HCT116 (cell line): ENCODE data around the gene STAC.

Experiments
- EZH2 ChIP-seq: fragments of 200-600 bp; sonication (generic); IDR thresholded peaks from 2 replicates; pipeline ENCODE4 v1.6.1; 2017; ENCODE audit warnings: antibody characterized with exemption, mixed run types
- POLR2A ChIP-seq: IDR thresholded peaks from 2 replicates; pipeline ENCODE4 v1.7.0; 2011; ENCODE audit warnings: borderline replicate concordance; ENCODE audit not compliant: insufficient read depth, insufficient read length; ENCODE audit errors: extremely low read depth
- POLR2AphosphoS5 ChIP-seq: IDR thresholded peaks from 2 replicates; pipeline ENCODE4 v1.6.1; 2011; ENCODE audit warnings: mild to moderate bottlenecking, low read depth, low read length, moderate library complexity
- RAD21 ChIP-seq: IDR thresholded peaks from 2 replicates; pipeline ENCODE4 v1.6.1; 2012; ENCODE audit warnings: low read depth, mild to moderate bottlenecking
- SP1 ChIP-seq: IDR thresholded peaks from 2 replicates; pipeline ENCODE4 v1.6.1; 2012; ENCODE audit warnings: low read depth
- SRF ChIP-seq: IDR thresholded peaks from 2 replicates; pipeline ENCODE4 v1.6.1; 2012; ENCODE audit warnings: low read depth
- TCF7L2 ChIP-seq: IDR thresholded peaks from 2 replicates; pipeline ENCODE4 v1.7.0; 2011; ENCODE audit warnings: borderline replicate concordance, inconsistent platforms; ENCODE audit not compliant: insufficient read depth, insufficient read length; ENCODE audit errors: extremely low read depth
- YY1 ChIP-seq: IDR thresholded peaks from 2 replicates; pipeline ENCODE4 v1.6.1; 2011; ENCODE audit warnings: low read length, low read depth, moderate library complexity, mild to moderate bottlenecking; ENCODE audit not compliant: insufficient replicate concordance; ENCODE audit errors: extremely low read depth
- ZFX ChIP-seq: fragments of 450-650 bp; IDR thresholded peaks from 2 replicates; pipeline ENCODE4 v1.6.1; 2017
- ZNF274 ChIP-seq: fragments of 200-500 bp; sonication (Bioruptor generic); IDR thresholded peaks from 2 replicates; pipeline ENCODE4 v1.6.1; 2014; ENCODE audit warnings: mild to moderate bottlenecking, low read depth, low read length, inconsistent platforms
- TF ChIP-seq, protein P1 (sequence below), 3 experiments: fragments of 200-600 bp in 1 of 3; sonication (generic) in 1 of 3; IDR thresholded peaks in 2 of 3; conservative IDR thresholded peaks in 1 of 3; 2 replicates each; pipeline ENCODE4 v1.5.1; 2012 to 2017; ENCODE audit warnings: low read depth in 2 of 3, low read length in 2 of 3, antibody characterized with exemption in 1 of 3, borderline replicate concordance in 1 of 3, control low read depth in 1 of 3, mild to moderate bottlenecking in 1 of 3, mixed read lengths in 1 of 3, mixed run types in 1 of 3, moderate library complexity in 1 of 3; ENCODE audit not compliant: insufficient read depth in 1 of 3
- TF ChIP-seq, protein P2 (sequence below): IDR thresholded peaks from 2 replicates; pipeline ENCODE4 v1.6.1; 2012
- TF ChIP-seq, protein P3 (sequence below): IDR thresholded peaks from 2 replicates; pipeline ENCODE4 v1.6.1; 2012
- TF ChIP-seq, protein P4 (sequence below): IDR thresholded peaks from 2 replicates; pipeline ENCODE4 v1.6.1; 2012; ENCODE audit warnings: low read depth

DNA sequence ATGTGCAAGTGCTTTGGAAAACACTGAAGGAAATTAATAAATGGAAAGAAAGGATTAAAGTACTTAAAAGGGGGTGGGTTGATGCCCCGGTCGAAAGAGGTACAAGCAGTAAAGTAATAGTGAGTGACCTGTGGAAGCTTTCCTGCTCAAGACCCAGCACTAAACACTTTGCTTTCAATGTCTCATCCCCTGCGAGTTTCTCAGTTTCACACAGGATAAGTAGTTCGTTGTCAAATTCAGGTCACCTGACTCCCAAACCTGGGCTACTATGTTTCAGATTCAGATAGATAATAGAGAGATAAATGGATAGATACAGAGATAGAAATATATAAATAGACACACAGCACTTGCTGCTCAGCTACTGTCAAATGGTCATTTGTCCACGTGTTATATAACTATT is 19.6 kb downstream of the STAC start:
- TF ChIP-seq ZFX (no peak), POLR2A (no peak), POLR2AphosphoS5 (no peak), EZH2 (no peak), RAD21 (no peak), YY1 (no peak), SRF (no peak), TCF7L2 (no peak), SP1 (no peak), ZNF274 (no peak)
- TF ChIP-seq, protein P1, sequence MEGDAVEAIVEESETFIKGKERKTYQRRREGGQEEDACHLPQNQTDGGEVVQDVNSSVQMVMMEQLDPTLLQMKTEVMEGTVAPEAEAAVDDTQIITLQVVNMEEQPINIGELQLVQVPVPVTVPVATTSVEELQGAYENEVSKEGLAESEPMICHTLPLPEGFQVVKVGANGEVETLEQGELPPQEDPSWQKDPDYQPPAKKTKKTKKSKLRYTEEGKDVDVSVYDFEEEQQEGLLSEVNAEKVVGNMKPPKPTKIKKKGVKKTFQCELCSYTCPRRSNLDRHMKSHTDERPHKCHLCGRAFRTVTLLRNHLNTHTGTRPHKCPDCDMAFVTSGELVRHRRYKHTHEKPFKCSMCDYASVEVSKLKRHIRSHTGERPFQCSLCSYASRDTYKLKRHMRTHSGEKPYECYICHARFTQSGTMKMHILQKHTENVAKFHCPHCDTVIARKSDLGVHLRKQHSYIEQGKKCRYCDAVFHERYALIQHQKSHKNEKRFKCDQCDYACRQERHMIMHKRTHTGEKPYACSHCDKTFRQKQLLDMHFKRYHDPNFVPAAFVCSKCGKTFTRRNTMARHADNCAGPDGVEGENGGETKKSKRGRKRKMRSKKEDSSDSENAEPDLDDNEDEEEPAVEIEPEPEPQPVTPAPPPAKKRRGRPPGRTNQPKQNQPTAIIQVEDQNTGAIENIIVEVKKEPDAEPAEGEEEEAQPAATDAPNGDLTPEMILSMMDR (IDR thresholded peaks at IDR 0.05 in 2 of 3, conservative IDR thresholded peaks at IDR 0.05 in 1 of 3; ENCODE audit: borderline replicate concordance in 1 of 3, insufficient read depth in 1 of 3, low read depth in 2 of 3, low read length in 2 of 3) = no peak
- TF ChIP-seq, protein P2, sequence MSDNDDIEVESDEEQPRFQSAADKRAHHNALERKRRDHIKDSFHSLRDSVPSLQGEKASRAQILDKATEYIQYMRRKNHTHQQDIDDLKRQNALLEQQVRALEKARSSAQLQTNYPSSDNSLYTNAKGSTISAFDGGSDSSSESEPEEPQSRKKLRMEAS = no peak
- TF ChIP-seq, protein P3, sequence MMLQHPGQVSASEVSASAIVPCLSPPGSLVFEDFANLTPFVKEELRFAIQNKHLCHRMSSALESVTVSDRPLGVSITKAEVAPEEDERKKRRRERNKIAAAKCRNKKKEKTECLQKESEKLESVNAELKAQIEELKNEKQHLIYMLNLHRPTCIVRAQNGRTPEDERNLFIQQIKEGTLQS = no peak
- TF ChIP-seq, protein P4, sequence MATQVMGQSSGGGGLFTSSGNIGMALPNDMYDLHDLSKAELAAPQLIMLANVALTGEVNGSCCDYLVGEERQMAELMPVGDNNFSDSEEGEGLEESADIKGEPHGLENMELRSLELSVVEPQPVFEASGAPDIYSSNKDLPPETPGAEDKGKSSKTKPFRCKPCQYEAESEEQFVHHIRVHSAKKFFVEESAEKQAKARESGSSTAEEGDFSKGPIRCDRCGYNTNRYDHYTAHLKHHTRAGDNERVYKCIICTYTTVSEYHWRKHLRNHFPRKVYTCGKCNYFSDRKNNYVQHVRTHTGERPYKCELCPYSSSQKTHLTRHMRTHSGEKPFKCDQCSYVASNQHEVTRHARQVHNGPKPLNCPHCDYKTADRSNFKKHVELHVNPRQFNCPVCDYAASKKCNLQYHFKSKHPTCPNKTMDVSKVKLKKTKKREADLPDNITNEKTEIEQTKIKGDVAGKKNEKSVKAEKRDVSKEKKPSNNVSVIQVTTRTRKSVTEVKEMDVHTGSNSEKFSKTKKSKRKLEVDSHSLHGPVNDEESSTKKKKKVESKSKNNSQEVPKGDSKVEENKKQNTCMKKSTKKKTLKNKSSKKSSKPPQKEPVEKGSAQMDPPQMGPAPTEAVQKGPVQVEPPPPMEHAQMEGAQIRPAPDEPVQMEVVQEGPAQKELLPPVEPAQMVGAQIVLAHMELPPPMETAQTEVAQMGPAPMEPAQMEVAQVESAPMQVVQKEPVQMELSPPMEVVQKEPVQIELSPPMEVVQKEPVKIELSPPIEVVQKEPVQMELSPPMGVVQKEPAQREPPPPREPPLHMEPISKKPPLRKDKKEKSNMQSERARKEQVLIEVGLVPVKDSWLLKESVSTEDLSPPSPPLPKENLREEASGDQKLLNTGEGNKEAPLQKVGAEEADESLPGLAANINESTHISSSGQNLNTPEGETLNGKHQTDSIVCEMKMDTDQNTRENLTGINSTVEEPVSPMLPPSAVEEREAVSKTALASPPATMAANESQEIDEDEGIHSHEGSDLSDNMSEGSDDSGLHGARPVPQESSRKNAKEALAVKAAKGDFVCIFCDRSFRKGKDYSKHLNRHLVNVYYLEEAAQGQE = no peak
